Activated naive CD4-positive, alpha-beta T cell (primary cell): ENCODE results near the gene ASF1A.

ENCODE experiments used
- DNase-seq, 4 experiments: peaks; one replicate each; lab custom pipeline; 2025; lab: John Stamatoyannopoulos, UW

ASF1A gene

DNA sequence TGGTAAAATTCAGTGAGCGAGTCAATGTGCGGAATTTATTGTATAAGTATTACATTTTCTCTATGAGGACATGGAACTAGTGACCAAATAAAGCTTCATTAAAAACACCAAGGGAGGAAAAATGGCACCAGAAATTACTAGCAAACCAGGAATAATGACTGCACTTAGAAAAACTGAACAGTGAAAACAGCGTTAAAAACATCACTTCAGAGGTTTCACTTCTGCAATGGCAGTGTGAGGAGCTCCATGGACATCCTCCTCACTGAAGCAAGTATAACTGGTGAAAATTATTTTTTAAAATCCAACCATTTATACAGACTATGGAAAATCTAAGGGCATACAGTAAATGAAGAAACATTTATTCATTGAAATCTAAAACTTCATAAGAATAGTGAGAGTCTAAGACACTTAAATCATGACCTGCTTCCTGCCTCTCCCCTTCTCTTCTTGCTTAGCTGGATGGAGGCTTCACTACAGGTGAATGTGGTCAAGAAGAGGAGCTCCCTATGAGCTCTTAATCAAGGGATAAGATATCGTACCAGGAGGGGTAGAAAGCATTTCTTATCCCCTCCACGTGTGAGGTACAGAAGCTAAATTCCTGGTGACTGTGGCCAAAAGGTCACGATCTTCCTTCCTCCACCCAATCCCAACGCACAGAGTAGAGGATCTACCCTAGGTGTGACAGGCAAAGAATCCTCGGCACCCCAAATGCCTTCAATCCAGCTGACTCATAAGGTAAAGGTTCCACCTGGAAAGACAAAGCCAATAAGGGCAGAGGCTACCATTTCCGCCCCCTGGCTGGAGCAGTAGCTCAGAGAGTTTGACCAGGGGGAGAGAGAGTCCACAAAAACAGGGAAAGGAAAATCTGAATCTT lies 12.3 kb upstream of the ASF1A start:
- no peak for DNase-seq

DNA sequence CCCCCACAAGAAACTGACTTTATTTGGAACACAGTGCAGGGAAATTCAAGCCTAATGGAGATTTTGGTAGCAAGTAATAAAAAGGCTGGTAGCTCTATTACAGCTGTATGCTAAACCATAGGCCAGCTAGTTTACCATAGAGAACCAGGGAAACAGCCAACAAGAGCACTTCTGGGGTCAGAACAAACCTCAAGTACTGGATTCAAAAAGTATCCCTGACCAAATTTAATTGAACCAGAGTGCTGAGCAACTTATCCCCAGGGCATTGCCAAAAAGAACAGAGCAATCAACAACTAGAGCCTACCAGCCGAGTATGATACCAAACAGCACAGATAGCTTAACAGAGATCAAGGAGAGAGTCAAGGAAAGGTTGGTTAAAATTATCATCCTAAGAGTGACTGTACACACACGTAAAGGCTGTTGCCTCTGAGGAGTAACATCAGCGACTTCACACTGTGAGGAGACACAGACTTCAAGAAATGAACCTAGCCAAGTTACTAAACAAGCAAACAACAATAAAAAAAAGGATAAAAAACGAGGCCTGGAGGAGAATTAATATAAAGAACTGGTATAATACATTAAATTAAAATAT lies 11.5 kb upstream of the ASF1A start:
- no peak for DNase-seq

DNA sequence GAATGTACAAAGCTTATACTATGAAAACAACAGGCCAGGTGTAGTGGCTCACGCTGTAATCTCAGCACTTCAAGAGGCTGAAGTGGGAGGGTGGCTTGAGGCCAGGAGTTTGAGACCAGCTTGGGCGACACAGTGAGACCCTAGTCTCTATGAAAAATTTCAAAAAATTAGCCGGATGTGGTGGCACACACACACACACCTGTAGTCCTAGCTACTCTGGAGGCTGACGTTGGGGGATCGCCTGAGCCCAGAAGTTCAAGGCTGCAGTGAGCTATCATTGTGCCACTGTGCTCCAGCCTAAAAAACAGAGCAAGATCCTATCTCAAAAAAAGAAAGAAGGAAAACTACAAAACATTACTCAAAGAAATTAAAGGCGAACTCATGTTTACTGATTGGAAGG lies 7.3 kb upstream of the ASF1A start:
- no peak for DNase-seq

DNA sequence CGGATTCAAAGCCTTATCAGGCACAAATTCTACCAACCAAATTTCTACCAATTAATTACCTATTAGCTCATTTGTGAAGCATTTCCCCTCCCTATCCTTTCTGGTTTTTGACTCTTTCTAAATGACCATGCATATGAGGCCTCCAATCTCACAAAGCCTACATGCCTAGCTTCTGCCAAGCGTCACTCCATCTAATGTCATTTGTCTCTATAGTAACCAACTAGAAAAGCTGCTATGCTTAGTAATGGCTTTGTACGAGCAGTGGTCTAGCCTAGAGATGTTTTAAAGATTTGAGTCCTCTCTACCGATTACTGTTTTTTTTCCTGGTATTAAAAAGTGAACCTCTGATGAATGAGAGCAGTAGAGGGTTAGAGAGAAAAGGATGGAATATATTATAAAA lies 4.8 kb upstream of the ASF1A start:
- DNase-seq: no peak

DNA sequence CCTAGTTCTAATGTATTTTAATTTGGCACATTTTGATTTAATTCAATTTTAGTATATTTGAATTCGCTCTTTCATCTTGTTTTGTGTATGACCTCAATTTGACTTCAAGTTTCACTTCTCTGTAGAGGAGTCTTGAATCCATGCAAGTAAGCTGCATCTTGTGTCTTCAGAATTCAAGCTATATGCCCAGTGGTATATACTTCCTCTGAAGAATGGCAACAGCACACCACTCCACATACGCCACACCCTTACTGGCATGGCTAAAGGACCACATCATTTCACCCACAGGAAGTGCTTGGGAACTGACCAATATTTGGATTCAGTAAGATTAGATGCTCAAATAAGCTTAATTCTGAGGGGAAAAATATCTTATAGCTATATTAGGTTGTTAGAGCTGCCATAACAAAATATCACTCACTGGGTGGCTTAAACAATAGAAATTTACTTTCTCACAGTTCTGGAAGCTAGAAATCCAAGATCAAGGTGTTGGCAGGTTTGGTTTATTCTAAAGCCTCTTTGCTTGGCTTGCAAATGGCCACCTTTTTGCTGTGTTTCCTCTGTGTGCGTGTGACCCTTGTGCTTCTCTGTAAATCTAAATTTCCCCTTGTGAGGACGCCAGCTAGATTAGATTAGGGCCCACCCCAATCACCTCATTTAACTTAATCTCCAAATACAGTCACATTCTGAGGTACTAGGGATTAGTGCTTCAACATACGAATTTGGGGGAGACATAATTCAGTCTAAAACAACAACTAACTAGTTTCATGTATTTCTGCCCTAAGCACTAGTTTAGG lies 2.8 kb upstream of the ASF1A start:
- DNase-seq: no peak

DNA sequence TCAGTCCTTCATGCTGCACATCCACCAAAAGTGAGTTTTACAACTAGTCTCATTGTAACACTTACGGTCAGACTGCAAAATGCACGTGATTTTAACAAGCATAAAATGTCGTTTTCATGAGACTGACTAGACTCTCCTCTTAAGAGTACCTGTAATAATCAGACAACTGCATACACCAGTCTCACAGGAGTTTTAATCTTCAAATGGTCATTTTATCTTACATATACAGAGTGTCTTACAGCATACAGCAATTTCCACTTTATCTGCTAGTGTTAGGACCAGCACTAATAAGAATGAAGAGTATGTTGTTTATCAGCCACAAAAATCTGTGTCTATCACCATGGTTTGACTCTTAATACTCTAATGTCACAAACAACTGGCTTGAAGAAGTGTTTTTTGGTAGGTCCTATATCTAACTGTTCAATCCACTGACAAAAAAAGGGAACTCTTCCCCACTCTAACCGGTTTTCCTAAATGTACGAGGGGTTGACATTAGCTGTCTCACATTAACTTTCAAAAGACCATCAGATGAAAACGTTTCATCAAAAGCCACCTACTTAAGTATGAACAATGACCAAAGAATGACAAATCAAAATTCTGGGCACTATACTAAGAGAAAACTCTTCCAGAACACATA lies 1.5 kb upstream of the ASF1A start:
- DNase-seq: no peak

DNA sequence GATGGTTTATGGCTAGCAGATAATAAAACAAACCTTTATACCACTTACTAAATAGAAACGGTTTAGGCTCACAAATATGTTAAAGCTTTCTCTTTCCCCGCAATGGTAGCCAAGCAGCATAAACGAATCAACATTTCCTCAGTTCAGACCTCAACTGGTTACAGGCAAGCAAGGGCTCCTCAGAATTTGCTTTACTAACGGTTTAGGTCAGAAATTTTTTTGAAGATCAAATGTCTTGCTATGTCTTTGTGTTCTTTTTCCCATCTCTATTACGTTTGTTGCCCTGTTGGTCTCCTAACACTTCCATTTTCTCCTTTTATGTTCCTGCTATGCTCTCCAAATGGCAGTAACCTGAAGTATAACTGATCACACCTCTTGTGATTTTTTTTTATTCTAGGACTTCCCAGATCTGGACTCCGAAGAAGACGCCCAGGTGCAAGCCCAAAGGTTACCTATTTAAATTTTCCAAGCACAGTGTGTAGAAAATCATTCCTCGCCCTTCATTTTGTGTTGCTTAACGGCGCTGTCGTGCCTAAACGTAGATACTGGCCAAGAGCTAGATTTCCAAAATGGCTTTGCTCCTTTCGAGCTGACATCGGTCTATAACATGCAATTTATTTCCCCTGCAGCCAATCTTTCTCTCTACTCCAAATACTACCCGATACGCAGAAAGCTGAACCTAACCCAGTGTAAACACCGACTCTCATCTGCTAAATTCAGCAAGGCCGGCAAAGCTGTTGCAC lies 717 bp upstream of the ASF1A start:
- DNase-seq: peak in 2 of 4 experiments; percentile 35 to 51

DNA sequence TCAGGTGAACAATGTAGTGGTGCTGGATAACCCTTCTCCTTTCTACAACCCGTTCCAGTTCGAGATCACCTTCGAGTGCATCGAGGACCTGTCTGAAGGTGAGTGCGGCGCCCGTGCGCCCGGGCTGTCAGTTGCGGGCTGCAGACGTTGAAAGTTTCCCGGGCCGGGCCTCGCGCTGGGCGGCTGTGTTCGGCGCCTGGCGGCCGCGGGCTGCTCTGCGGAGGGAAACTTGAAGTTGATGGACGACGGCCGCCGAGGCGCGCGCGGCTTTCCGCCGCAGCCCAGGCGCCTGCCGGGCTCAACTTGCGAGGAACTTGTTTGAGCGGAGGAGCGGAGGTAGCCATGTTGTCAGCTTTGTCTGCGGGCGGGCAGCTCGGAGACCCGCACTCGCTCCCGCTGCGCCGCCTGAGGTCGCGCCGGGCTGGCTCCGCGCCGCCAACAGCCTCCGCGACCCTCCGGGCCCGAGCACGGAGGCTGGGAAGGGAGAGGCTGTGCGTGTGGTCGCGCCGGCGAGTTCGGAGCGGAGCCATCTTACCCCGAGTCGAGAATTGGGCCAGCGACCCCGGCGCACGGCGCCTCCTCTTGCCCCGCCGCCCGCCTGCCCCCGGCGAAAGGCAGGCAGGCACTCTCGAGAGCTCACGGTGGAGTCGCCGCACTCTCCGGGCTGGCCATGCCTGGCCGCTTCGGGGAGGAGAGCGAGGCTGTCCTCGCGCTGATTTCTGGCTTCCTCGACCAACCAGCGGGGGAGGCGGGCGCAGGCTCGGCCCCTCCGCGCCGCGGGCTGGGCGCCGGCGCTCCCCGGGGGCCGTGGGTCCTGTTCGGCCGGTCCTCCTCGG lies 691 bp downstream of the ASF1A start:
- DNase-seq: peak; percentile 27 to 59 (median 40)

DNA sequence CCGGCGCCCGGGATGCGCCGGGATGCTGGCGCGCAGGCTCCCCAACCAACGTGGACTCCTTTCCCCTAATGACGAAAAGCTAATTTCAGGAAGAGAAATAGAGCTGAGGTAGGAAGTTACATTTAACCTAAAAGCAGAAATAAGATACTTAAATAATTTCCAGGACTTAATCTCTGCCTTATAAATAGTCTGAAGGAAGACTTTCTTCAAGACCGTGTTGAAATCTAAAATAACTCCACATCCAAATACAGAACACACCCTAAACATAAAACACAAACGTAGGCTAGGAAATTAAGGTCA lies 1.3 kb downstream of the ASF1A start:
- no peak for DNase-seq

DNA sequence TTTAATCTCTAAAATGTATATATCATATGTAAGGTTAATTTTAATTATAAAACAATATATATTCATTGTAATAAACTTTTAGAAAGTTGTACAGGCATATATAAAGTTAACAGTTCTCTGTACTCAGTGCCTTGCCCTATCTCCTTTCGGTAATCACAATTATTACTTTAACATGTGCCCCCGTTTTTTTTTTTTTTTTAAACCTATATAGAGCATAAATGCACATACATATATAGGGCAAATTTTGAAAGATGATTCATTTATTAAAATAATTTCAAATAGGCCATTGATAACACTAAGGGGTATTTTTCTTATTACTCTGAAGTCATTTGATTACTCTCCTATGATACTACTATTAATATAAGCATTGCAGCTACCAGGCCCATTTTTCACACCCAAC lies 1.9 kb downstream of the ASF1A start:
- DNase-seq: no peak

DNA sequence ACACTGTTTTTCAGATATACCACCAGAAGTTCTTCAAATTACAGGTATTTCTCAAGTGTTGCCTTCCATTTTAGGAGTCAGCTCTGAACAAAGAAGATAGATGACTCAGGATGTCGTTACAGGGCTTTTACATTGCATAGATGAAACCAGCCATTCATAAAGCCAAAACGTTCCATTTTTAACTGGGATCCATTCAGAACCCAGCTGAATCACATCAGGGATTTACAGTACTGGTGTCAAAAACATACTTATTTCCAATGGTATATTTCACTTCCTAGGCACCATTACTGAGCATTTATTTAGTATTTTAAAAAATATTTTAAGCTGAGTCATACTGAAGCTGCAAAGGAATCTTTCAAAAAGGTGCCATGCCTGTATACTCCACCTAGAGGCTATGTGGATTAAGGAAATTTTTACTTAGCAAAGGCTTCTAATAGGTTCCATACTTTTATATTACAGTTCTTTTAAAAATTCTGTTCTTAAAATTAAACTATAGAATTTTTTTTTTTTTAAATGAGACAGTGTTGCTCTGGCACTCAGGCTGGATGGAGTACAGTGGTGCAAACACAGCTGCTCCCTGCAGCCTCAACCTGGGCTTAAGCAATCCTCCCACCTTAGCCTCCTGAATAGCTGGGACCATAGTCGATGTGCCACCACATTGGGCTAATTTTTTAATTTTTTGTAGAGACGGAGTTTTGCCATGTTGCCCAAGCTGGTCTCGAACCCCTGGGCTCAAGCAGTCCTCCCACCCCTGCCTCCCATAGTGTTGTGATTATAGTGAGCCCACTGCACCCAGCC lies 2.6 kb downstream of the ASF1A start:
- no peak for DNase-seq

DNA sequence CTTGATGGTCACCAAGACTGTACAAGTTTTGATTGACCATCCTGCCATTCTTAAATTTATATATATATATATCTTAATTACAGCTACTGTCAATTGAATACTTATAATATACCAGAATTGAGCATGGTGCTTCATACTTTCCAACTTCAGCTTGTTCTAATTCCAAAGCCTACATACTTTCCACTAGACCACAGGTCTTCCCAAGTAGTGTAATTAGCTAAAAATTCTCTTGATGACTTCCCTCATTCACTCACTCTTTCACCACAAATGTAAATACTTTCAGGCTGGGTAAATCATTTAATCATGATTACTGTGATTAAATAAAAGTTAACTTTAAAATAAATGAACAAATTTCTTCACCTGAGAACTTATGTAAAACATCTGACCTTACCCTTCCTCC lies 3.4 kb downstream of the ASF1A start:
- DNase-seq: no peak

DNA sequence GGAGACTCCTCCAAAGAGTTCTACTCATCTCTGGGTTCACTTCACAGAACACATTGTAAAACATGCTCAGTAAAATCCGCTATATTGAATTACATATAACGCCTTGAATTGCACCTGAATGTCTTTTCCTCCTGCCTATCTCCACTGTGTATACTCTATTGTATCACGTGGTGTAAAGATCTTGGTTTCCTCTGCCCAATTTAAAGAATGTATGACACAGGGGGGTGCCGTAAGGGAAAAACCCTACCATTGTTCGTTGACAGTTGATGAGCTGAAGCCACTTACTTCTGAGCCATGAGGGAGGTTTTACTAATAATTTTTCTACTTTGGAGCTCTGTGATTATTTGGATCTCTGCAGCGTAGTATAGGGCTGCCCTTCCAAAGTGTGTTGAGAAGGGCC lies 6.0 kb downstream of the ASF1A start:
- no peak for DNase-seq

DNA sequence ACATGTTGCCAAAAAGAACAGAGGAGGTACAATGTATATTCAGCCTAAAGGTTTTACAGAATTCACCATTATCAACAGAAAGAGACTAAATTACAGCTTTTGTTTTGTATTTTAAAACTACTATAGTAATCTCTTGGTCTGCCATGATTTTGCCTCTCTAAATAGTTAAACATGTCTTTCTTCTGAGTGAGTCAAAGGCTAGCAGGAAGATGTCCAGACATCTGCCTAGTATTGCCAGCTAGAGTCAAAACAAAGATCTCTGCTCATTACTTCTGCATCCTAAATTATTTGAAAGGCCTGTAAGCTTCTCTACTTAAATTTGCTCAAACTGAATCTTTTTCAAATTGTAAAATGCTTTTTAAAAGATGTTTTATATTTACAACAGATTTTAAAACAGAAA lies 8.8 kb downstream of the ASF1A start:
- no peak for DNase-seq

DNA sequence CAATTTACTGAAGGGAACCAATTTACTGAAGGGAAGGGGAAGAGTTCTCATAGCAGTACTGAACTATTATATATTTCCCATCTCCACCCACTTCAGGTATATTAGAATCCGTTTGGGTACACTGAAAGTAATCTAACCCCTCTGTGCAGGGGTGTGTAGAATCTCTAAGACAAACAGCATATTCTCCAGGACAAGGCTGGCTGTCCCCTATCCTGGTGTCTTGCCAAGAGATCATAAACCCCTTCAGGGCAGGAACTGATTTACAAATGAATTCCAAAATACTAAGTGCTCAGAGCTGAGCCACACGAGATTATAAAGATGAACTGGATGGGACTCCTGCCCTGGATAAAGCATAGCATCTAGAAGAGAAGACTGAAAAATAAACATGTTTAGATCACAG lies 9.2 kb downstream of the ASF1A start:
- no peak for DNase-seq

DNA sequence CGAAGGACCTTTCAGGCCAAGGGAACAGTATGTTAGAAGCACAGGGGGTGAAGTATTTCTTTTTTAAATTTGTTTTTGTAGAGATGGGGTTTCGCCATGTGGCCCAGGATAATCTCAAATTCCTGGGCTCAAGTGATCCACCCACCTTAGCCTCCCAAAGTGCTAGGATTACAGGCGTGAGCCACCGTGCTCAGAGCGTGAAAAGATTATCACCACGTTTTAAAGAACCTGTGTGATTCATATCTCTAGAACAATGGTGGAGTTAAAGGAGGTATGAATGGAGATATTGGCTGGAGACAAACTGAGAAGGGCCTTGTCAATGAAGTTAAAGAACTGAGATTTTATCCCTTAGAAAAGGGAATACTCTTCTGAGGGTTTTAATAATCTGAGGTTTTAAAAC lies 9.7 kb downstream of the ASF1A start:
- no peak for DNase-seq

DNA sequence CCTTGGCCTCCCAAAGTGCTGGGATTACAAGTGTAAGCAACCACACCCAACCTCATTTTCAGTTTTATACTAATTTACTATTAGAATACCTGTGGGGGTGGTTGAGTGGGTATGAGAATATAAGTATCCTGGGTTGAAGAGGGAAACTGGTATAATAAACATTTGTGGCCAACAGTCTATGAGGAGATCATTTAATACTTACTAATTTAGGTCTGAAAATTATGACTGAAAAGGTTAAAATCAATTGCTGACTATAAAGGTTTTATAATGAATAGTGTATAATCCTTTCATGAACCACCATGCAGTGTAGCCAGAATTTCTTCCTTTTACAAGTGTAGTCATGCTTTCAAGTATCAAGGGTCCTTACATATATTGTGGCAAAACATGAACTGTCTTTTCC lies 11.1 kb downstream of the ASF1A start:
- DNase-seq: no peak

DNA sequence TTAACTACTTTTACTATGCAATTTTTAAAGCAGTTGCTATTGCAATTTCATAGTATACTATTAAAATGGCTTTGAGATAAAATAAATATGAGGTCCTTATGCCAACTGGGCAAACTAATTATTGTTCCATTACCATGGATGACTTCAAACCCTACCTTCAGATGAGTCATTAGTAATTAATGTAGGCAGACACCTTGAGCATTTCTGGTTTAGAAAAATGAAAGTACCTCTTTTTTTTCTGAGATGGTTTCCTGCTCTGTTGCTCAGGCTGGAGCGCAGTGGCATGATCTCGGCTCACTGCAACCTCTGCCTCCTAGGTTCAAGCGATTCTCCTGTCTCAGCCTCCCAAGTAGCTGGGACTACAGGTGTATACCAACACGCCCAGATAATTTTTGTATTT lies 11.9 kb downstream of the ASF1A start:
- no peak for DNase-seq

DNA sequence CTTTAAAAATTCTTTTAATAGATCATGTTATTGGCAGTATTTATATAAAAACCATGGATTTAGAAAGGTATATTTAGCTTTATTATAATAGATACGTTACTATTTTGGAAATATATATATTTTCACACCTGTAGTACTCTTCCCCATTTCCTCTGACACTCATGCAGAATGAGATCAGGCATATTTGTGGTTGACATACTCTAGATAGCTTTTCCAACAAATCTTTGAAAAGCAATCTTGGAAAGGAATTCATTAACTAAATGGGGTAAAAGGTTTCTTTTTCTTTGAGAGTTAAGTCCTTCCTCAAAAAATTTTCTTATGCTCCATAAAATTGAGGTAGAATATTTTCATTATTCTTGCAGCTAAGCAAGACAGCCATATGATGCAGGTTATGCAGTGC lies 14.5 kb downstream of the ASF1A start:
- no peak for DNase-seq

DNA sequence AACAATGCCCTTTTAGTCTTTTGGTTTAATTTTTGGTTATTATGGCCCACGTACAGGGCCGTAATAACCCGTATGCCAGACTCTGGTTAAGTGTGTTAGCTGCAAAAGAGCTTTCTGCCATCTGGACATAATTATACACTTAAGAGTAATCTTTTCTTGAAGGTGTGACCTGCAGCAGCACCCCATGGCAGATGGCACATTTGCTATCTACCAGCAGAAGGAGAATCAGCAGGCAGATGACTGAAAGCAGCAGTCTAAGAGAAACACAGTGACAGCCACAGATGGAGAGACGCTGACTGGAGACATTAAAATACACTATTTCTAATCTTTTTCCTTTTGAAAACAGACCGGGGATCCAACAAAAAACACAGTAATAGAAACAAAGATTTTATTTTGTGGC lies 18.7 kb downstream of the ASF1A start:
- no peak for DNase-seq
